Stimulated activated CD4-positive, alpha-beta T cell treated with anti-CD3 and anti-CD28 coated beads, Interleukin-1b, Interleukin-23, amount 100 ng/mL, for 24 hours (primary cell): Measurements from ENCODE around the gene APOC3.

Source experiments
- DNase-seq, 4 experiments: peaks; one replicate each; pipeline ENCODE4 v3.0.0-alpha.2; 2020; ENCODE audit warnings: low read depth in 4 of 4, low spot score in 1 of 4

Gene APOC3

GRCh38 chr11:116873381-116873780 is 43.7 kb downstream of the APOC3 start:
- no peak for DNase-seq

GRCh38 chr11:116874251-116874650 is 44.5 kb downstream of the APOC3 start:
- DNase-seq = no peak

- DNase-seq = no peak
Measured at GRCh38 chr11:116875194-116875593, 45.5 kb downstream of the APOC3 start.

GRCh38 chr11:116876656-116877055 is 46.9 kb downstream of the APOC3 start:
- no peak for DNase-seq

- no peak for DNase-seq
Measured at GRCh38 chr11:116879800-116880625, 50.3 kb downstream of the APOC3 start.

- no peak for DNase-seq
Measured at GRCh38 chr11:116881143-116881542, 51.4 kb downstream of the APOC3 start.

- DNase-seq = no peak
Measured at GRCh38 chr11:116882386-116882785, 52.7 kb downstream of the APOC3 start.
